ENCODE results near the gene PRICKLE1.
A peak's percentile ranks its signal among the peaks of the same experiment; 100 is the strongest.

PRICKLE1 gene
- total RNA-seq = 0 to 0.27 reads per million in 2 donors

GRCh38 chr12:42589465-42590329 is at the start of gene PRICKLE1:
Gene PRICKLE1, minus strand, starts transcription at chr12:42589746. Its CDS starts 117,230 bp downstream, at chr12:42472516.
- peak in 1 of 5 experiments; percentile 63 for DNase-seq

GRCh38 chr12:42638697-42639096 is 49.2 kb upstream of the PRICKLE1 start:
- no peak for DNase-seq

- DNase-seq = no peak
These were observed 48.5 kb upstream of the PRICKLE1 start for GRCh38 chr12:42638011-42638410.

- no peak for DNase-seq
These were observed 47.4 kb upstream of the PRICKLE1 start for GRCh38 chr12:42636993-42637392.

- DNase-seq = no peak
These were observed 44.0 kb upstream of the PRICKLE1 start for GRCh38 chr12:42633594-42633993.

GRCh38 chr12:42631513-42631912 is 42.0 kb upstream of the PRICKLE1 start:
- DNase-seq = no peak

GRCh38 chr12:42630314-42630713 is 40.8 kb upstream of the PRICKLE1 start:
- no peak for DNase-seq

- DNase-seq = no peak
These were observed 37.6 kb upstream of the PRICKLE1 start for GRCh38 chr12:42627151-42627550.

- no peak for DNase-seq
These were observed 36.1 kb upstream of the PRICKLE1 start for GRCh38 chr12:42625611-42626010.

- no peak for DNase-seq
These were observed 28.1 kb upstream of the PRICKLE1 start for GRCh38 chr12:42617622-42618021.

GRCh38 chr12:42615006-42615405 is 25.5 kb upstream of the PRICKLE1 start:
- no peak for DNase-seq

- no peak for DNase-seq
These were observed 22.7 kb upstream of the PRICKLE1 start for GRCh38 chr12:42612231-42612613.

GRCh38 chr12:42611571-42612230 is 22.2 kb upstream of the PRICKLE1 start:
- DNase-seq = no peak

- DNase-seq = no peak
These were observed 20.1 kb upstream of the PRICKLE1 start for GRCh38 chr12:42609605-42610004.

GRCh38 chr12:42608196-42608825 is 18.8 kb upstream of the PRICKLE1 start:
- DNase-seq = no peak

GRCh38 chr12:42607584-42608058 is 18.1 kb upstream of the PRICKLE1 start:
- DNase-seq = no peak

- no peak for DNase-seq
These were observed 16.9 kb upstream of the PRICKLE1 start for GRCh38 chr12:42606471-42606870.

GRCh38 chr12:42605685-42606084 is 16.1 kb upstream of the PRICKLE1 start:
- no peak for DNase-seq

GRCh38 chr12:42603246-42603990 is 13.9 kb upstream of the PRICKLE1 start:
- no peak for DNase-seq

GRCh38 chr12:42593874-42594273 is 4.3 kb upstream of the PRICKLE1 start:
- no peak for DNase-seq

GRCh38 chr12:42590330-42590934 is 886 bp upstream of the PRICKLE1 start:
- DNase-seq = peak in 1 of 5 experiments; percentile 3

All from T-helper 2 cell (primary cell).